Karpas-422 (cell line): Measurements from ENCODE around the gene BST1. TPM values are rescaled to one million over a fixed set of nuclear protein-coding genes. Genes with fewer than 3 reads are reported as not detected.

Source experiments
- DNase-seq: peaks from one replicate; pipeline ENCODE4 v3.0.0-alpha.2; 2015
- H2AFZ ChIP-seq: fragments of 200-600 bp; sonication (generic); 2 replicates; pipeline ENCODE4 v1.6.1; 2014; ENCODE audit warnings: antibody characterized with exemption, low read length, mixed read lengths
- H3K27ac ChIP-seq: fragments of 200-600 bp; sonication (generic); 2 replicates; pipeline ENCODE4 v1.5.1; 2014; ENCODE audit warnings: mild to moderate bottlenecking, low read length, moderate library complexity
- H3K27me3 ChIP-seq: fragments of 200-600 bp; sonication (generic); 2 replicates; pipeline ENCODE4 v1.6.1; 2014; ENCODE audit warnings: low read length, mixed read lengths
- H3K36me3 ChIP-seq: fragments of 200-600 bp; sonication (generic); 2 replicates; pipeline ENCODE4 v1.6.1; 2014; ENCODE audit warnings: low read length, mixed read lengths; ENCODE audit not compliant: insufficient read depth
- H3K4me1 ChIP-seq: fragments of 200-600 bp; sonication (generic); 2 replicates; pipeline ENCODE4 v1.6.1; 2014; ENCODE audit warnings: mild to moderate bottlenecking, low read length, mixed read lengths
- H3K4me2 ChIP-seq: fragments of 200-600 bp; sonication (generic); 2 replicates; pipeline ENCODE4 v1.6.1; 2014; ENCODE audit warnings: low read length, low read depth, mild to moderate bottlenecking; ENCODE audit not compliant: poor library complexity, severe bottlenecking
- H3K4me3 ChIP-seq: fragments of 200-600 bp; sonication (generic); 2 replicates; pipeline ENCODE4 v1.5.1; 2014; ENCODE audit warnings: mild to moderate bottlenecking, antibody characterized with exemption, low read length, mixed read lengths
- H3K79me2 ChIP-seq: fragments of 200-600 bp; sonication (generic); 2 replicates; pipeline ENCODE4 v1.6.1; 2014; ENCODE audit warnings: mild to moderate bottlenecking, low read length, mixed read lengths
- H3K9ac ChIP-seq: fragments of 200-600 bp; sonication (generic); 2 replicates; pipeline ENCODE4 v1.6.0; 2014; ENCODE audit warnings: low read length
- H3K9me2 ChIP-seq: fragments of 200-600 bp; sonication (generic), shearing (Covaris generic); replicated peaks from 2 replicates; pipeline ENCODE4 v1.6.0; 2014; ENCODE audit warnings: mild to moderate bottlenecking, low read length, moderate library complexity; ENCODE audit not compliant: insufficient read depth
- H3K9me3 ChIP-seq: fragments of 300-700, 200-600 bp; sonication (generic); 2 replicates; pipeline ENCODE4 v1.6.1; 2014; ENCODE audit warnings: low read length, mixed read lengths
- H4K20me1 ChIP-seq: fragments of 200-600 bp; sonication (generic); 2 replicates; pipeline ENCODE4 v1.6.1; 2014; ENCODE audit warnings: mild to moderate bottlenecking, antibody characterized with exemption, low read length, low read depth; ENCODE audit not compliant: insufficient read depth
- total RNA-seq: library from RNA; depleted of rRNA; stranded (reverse); fragments of >200 nt; shearing (Covaris generic); gene quantifications from 2 replicates; pipeline ENCODE4 v1.2.3, GENCODE V29; 2014; ENCODE audit warnings: low replicate concordance

The BST1 gene
- total RNA-seq, 1 experiment from 2014 or later = not detected

DNA sequence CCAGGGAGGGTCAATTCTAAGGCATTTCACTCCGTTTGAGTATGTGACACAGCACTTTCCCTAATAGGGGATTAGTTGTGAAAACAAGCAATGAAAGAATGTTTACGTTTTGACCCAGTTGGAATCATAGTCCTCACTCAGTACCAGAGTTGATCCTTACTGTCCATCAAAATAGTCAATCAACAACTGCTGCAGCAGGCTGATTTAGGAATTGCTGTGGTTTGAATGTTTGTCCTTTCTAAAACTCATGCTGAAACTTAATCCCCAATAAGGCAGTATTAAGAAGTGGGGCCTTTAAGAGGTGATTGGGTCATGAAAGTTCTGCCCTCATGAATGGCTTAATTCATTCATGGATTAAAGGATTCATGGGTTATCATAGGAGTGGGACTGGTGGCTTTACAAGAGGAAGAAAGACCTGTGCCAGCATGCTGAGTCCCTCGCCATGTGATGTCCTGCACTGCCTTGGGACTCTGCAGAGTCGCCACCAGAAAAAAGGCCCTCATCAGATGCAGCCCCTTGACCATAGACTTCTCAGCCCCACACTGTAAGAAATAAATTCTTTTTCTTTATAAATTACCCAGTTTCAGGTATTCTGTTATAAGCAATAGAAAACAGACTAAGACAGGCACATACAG is 44.6 kb upstream of the BST1 start:
- Histone ChIP-seq H3K9me3 (no peaks in the 10 kb centered on the region), H3K27me3 (no peaks in the 10 kb centered on the region), H3K79me2 (peaks cover 15% of the 10 kb centered on the region), H3K4me3 (no peak overlapping the region), H3K9me2 (no peaks in the 10 kb centered on the region), H3K4me1 (peaks cover 18% of the 10 kb centered on the region), H3K9ac (no peak overlapping the region), H3K27ac (no peak overlapping the region), H4K20me1 (no peaks in the 10 kb centered on the region), H3K36me3 (no peaks in the 10 kb centered on the region), H3K4me2 (no peak overlapping the region), H2AFZ (no peak overlapping the region)
- DNase-seq = peak; percentile 37

DNA sequence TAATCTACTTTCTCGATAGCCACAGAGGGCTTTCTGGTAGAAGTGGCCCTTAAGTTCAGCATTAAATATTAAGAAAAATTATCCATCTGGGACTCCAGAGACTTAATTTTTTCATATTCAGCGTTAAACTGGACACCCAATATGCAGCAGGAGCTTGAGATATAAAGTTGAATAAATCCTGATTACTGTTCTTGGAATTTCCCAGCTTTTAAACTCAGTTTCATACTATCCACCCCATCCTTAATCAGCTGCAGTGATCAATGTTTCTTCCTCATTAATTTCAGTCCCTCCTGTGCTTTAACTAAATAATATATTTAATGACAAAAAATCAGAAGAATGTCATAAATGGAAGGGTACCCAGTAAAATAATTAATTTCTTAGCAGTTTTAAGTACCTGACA is 44.1 kb upstream of the BST1 start:
- H3K9ac ChIP-seq = no peak overlapping the region
- peak; percentile 33 for DNase-seq
- H3K4me2 ChIP-seq = no peak overlapping the region
- H3K9me3 ChIP-seq = no peaks in the 10 kb centered on the region
- no peaks in the 10 kb centered on the region for H3K27me3 ChIP-seq
- H3K4me3 ChIP-seq = no peak overlapping the region
- H3K36me3 ChIP-seq = no peaks in the 10 kb centered on the region
- H3K79me2 ChIP-seq = peaks cover 10% of the 10 kb centered on the region
- H3K4me1 ChIP-seq = peaks cover 18% of the 10 kb centered on the region
- no peak overlapping the region for H2AFZ ChIP-seq
- H4K20me1 ChIP-seq = no peaks in the 10 kb centered on the region
- no peaks in the 10 kb centered on the region for H3K9me2 ChIP-seq
- H3K27ac ChIP-seq = no peak overlapping the region

DNA sequence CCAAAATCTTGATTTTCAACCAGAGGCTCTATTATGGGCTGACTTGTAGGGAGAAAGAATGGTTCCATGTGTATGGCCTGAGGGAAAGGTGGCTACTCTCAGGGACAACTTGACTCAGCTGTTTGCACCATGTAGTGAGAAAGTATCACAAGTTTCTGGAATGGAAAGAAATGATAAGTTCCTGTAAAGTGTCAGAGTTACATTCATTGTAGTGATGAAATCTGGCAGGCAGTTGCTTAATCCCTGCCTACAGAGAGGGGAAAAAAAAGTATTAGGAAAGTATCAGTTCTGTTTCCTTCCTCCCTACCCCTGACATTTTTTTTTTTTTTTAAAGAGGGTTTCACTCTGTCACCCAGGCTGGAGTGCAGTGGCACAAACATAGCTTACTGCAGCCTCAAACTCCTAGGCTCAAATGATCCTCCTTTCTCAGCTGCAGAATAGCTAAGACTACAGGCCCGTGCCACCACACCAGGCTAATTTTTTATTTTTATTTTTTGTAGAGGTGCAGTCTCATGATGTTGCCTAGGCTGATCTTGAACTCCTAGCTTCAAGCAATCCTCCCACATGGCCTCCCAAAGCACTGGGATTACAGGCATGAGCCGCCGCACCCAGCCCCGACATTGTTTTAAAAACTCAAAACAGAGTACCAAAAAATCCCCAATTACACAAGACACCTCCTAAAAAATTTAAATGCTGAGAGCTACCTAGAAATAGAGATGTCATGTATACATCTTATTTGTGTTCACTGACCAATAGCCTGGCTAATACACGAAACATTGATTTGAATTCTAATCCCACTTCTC is 42.9 kb upstream of the BST1 start:
- H3K27ac ChIP-seq = no peak overlapping the region
- no peak overlapping the region for H3K9ac ChIP-seq
- DNase-seq = peak; percentile 36
- no peaks in the 10 kb centered on the region for H3K9me2 ChIP-seq
- H3K4me3 ChIP-seq = no peak overlapping the region
- no peak overlapping the region for H2AFZ ChIP-seq
- H4K20me1 ChIP-seq = no peaks in the 10 kb centered on the region
- H3K9me3 ChIP-seq = no peaks in the 10 kb centered on the region
- H3K36me3 ChIP-seq = no peaks in the 10 kb centered on the region
- peaks cover 27% of the 10 kb centered on the region for H3K4me1 ChIP-seq
- H3K4me2 ChIP-seq = no peak overlapping the region
- no peaks in the 10 kb centered on the region for H3K27me3 ChIP-seq
- no peaks in the 10 kb centered on the region; the same call in 1 of the 2 replicates for H3K79me2 ChIP-seq

DNA sequence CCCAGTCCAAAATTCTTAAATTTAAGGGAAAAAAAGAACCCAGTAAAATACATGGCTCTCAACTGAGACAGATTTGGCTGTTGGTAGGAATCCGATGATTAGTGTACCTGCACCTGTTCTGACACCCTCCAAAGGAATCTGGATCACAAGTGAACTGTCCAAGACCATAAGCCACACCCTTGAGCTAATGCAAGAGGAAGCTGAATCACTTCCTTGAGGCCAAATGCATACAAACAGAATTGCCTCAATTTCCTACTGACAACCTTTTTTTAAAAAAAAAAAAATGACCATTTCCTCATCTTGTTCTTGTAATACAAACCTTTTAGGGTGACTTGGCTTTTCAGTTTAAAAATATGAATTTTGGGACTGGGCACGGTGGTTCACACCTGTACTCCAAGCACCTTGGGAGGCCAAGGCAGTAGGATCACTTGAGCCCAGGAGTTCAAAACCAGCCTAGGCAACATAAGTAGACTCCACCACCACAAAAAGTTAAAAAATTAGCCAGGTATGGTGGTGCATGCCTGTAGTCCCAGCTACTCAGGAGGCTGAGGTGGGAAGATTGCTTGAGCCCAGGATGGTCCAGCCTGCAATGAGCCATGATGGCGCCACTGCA is 37.0 kb upstream of the BST1 start:
- no peak overlapping the region for H3K4me3 ChIP-seq
- peaks cover 6% of the 10 kb centered on the region; the same call in 1 of the 2 replicates for H3K36me3 ChIP-seq
- no peak overlapping the region for H3K4me2 ChIP-seq
- no peak overlapping the region for H3K27ac ChIP-seq
- no peaks in the 10 kb centered on the region for H3K9me2 ChIP-seq
- no peak for DNase-seq
- no peak overlapping the region for H2AFZ ChIP-seq
- no peaks in the 10 kb centered on the region for H3K27me3 ChIP-seq
- peaks cover 26% of the 10 kb centered on the region for H3K4me1 ChIP-seq
- no peaks in the 10 kb centered on the region for H4K20me1 ChIP-seq
- peaks cover 12% of the 10 kb centered on the region for H3K79me2 ChIP-seq
- no peaks in the 10 kb centered on the region for H3K9me3 ChIP-seq
- no peak overlapping the region for H3K9ac ChIP-seq

DNA sequence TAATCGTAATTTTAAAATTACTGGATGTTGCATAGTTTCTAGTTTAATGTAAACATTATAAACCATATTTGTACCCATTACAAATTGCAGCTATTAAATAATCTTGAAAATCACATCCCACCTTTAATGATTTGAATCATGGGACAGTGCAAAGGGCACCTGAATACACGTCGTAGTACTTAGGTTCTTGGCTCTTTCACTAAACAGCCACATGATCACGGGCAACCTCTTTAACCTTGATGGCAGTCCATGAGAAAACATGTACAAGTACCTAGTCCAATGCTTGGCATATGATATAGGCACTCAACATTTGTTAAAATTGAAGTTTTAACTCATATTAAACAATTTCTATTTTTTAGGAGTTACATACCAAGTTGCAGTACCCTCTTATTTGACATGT is 35.9 kb upstream of the BST1 start:
- no peaks in the 10 kb centered on the region for H3K9me2 ChIP-seq
- H2AFZ ChIP-seq = no peak overlapping the region
- no peak for DNase-seq
- H3K9me3 ChIP-seq = no peaks in the 10 kb centered on the region
- no peak overlapping the region for H3K4me3 ChIP-seq
- H3K4me2 ChIP-seq = no peak overlapping the region
- peaks cover 6% of the 10 kb centered on the region; the same call in 1 of the 2 replicates for H3K36me3 ChIP-seq
- peaks cover 26% of the 10 kb centered on the region for H3K4me1 ChIP-seq
- peaks cover 23% of the 10 kb centered on the region for H3K79me2 ChIP-seq
- no peak overlapping the region for H3K9ac ChIP-seq
- no peaks in the 10 kb centered on the region for H4K20me1 ChIP-seq
- no peaks in the 10 kb centered on the region for H3K27me3 ChIP-seq
- no peak overlapping the region for H3K27ac ChIP-seq

DNA sequence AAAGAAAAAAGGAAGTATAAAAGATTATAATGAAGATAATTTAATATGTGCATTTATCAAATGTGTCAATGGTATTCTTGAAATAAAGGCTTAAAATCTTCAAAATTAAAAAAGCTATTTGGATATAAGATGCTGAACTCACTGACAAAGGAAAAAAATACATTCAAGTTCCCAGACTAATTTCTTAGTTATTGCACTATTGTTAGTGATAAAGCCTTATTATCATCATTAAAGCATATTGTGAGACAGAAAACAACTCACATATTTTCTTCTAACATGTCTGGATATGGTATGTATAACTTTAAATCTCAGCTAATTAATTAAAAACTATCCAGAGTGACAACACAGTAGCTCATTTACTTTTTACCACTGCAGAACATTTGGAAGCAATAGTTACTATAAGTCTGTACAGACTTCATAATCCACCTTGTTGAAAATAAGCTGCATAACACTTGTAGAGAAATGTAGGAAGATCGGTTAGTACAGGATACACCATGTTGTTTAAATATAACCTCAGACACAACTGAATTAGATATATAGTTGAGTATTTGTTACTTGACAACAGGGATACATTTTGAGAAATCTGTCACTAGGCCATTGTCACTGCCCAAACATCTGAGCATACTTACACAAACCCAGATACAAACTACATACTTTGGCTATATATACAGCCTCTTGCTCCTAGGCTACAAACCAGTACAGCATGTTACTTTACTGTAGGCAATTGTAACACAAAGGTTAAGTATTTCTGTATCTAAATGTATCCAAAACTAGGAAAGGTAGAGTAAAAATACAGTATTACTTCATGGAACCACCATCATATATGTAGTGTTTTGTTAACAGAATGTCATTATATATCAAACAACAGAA is 34.1 kb upstream of the BST1 start:
- no peak overlapping the region for H3K4me2 ChIP-seq
- H3K27me3 ChIP-seq = no peaks in the 10 kb centered on the region
- H3K4me3 ChIP-seq = no peak overlapping the region
- H2AFZ ChIP-seq = 0 out of 2 replicates have a peak overlapping the region, but pooled peaks have one; percentile 12
- H3K27ac ChIP-seq = 0 out of 2 replicates have a peak overlapping the region, but pooled peaks have one; percentile 17
- peaks cover 38% of the 10 kb centered on the region for H3K79me2 ChIP-seq
- no peaks in the 10 kb centered on the region for H3K9me3 ChIP-seq
- no peak overlapping the region for H3K9ac ChIP-seq
- peaks cover 6% of the 10 kb centered on the region; the same call in 1 of the 2 replicates for H3K36me3 ChIP-seq
- no peaks in the 10 kb centered on the region for H3K9me2 ChIP-seq
- peaks cover 17% of the 10 kb centered on the region for H3K4me1 ChIP-seq
- no peaks in the 10 kb centered on the region for H4K20me1 ChIP-seq
- DNase-seq = no peak

DNA sequence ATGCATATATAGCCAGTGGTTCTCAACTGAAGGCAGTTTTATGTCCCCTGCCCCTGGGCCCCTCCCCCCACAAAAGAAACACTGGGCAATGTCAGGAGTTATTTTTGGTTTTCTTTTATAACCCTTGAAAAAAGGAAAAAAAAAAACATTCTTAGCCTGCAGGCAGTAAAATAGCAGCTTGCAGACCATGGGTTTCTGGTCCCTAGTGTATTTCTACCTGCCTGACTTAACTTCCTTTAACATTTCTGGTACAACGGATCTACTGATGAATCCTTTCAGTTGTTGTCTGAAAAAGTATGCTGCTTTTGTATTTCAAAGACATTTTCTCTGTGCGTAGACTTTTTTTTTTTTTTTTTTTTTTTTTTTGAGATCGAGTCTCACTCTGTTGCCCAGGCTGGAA is 32.3 kb upstream of the BST1 start:
- no peaks in the 10 kb centered on the region for H3K27me3 ChIP-seq
- H3K9me3 ChIP-seq = no peaks in the 10 kb centered on the region
- H3K79me2 ChIP-seq = peaks cover 56% of the 10 kb centered on the region
- H3K9me2 ChIP-seq = no peaks in the 10 kb centered on the region
- no peak overlapping the region for H2AFZ ChIP-seq
- no peak overlapping the region for H3K4me3 ChIP-seq
- H3K9ac ChIP-seq = no peak overlapping the region
- 0 out of 2 replicates have a peak overlapping the region, but pooled peaks have one; percentile 13 for H3K27ac ChIP-seq
- H4K20me1 ChIP-seq = no peaks in the 10 kb centered on the region
- H3K4me1 ChIP-seq = peaks cover 19% of the 10 kb centered on the region
- DNase-seq = no peak
- H3K4me2 ChIP-seq = no peak overlapping the region
- H3K36me3 ChIP-seq = peaks cover 6% of the 10 kb centered on the region; the same call in 1 of the 2 replicates
